Adrenal gland (tissue), 5 donors: ENCODE data around the gene CLK2.

Experiments
- POLR2A ChIP-seq, 2 donors: fragments of 450-650 bp; IDR thresholded peaks; one replicate each; pipeline ENCODE4 v1.6.1; 2017; ENCODE audit warnings: antibody characterized with exemption in 2 of 2, mild to moderate bottlenecking in 2 of 2, moderate library complexity in 1 of 2
- TF ChIP-seq, protein P1 (sequence below), 6 experiments: fragments of 450-650 bp in 4 of 6; fragments of 200-600 bp in 2 of 6; sonication (generic) in 1 of 6; IDR thresholded peaks; 1 replicate in 5 of 6; 2 replicates in 1 of 6; pipeline versions ENCODE4 v1.5.1 to v1.8.0; 2016 to 2021; ENCODE audit warnings: antibody characterized with exemption in 6 of 6, mild to moderate bottlenecking in 2 of 6, moderate library complexity in 1 of 6
- donor health status: DM: no; HTN: no; CAD: no.

DNA sequence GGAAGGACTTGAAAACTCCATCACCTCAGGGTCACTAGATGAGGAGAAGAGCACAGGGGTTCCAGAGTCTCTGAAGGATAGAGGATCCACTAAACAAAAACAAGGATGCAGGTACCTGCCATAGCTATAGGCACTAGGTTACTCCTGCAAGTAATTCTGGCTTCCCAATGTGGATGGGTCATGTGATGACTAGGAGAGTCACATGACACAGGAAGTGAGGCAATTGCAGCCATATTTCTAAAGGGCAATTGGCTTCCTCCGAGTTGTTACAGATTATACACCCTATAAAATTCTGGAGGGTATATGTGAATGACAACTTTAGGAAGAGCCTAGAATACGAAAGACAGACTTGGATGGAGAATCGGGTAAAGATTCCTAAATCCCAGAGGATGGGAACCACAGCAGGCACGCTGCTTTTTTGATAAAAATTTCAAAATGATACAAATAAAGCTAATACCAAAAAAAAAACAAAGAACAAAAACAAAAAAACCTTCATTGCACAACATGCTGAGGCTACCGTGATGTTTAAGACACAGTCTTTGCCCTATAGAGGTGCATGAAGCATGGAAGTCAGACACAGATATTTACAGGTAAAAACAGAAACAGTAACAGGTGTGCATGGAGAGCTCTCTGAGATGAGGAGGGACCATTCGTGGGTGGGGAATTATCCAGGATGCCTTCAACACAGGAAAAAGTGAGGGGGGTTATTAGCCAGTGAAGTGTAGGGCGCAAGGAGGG is 54.3 kb downstream of the CLK2 start:
- TF ChIP-seq, protein P1, sequence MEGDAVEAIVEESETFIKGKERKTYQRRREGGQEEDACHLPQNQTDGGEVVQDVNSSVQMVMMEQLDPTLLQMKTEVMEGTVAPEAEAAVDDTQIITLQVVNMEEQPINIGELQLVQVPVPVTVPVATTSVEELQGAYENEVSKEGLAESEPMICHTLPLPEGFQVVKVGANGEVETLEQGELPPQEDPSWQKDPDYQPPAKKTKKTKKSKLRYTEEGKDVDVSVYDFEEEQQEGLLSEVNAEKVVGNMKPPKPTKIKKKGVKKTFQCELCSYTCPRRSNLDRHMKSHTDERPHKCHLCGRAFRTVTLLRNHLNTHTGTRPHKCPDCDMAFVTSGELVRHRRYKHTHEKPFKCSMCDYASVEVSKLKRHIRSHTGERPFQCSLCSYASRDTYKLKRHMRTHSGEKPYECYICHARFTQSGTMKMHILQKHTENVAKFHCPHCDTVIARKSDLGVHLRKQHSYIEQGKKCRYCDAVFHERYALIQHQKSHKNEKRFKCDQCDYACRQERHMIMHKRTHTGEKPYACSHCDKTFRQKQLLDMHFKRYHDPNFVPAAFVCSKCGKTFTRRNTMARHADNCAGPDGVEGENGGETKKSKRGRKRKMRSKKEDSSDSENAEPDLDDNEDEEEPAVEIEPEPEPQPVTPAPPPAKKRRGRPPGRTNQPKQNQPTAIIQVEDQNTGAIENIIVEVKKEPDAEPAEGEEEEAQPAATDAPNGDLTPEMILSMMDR (IDR thresholded peaks at IDR 0.05), result no peak
- no peak for TF ChIP-seq POLR2A (IDR thresholded peaks at IDR 0.05)
